HG02588 (cell line): ENCODE measurements around the gene HMGN1.
"Not testable (repeated sequence)": the region's sequence is repeated elsewhere in the genome, so short reads cannot be mapped to it uniquely, and the experiment has no call there.

Experiments
- ATAC-seq: cut with Tn5 transposase; IDR thresholded peaks from one replicate; pipeline ENCODE4 v1.9.1; 2021; ENCODE audit warnings: mild to moderate bottlenecking, moderate library complexity; ENCODE audit not compliant: unreplicated experiment

HMGN1 gene, protein sequence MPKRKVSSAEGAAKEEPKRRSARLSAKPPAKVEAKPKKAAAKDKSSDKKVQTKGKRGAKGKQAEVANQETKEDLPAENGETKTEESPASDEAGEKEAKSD

DNA sequence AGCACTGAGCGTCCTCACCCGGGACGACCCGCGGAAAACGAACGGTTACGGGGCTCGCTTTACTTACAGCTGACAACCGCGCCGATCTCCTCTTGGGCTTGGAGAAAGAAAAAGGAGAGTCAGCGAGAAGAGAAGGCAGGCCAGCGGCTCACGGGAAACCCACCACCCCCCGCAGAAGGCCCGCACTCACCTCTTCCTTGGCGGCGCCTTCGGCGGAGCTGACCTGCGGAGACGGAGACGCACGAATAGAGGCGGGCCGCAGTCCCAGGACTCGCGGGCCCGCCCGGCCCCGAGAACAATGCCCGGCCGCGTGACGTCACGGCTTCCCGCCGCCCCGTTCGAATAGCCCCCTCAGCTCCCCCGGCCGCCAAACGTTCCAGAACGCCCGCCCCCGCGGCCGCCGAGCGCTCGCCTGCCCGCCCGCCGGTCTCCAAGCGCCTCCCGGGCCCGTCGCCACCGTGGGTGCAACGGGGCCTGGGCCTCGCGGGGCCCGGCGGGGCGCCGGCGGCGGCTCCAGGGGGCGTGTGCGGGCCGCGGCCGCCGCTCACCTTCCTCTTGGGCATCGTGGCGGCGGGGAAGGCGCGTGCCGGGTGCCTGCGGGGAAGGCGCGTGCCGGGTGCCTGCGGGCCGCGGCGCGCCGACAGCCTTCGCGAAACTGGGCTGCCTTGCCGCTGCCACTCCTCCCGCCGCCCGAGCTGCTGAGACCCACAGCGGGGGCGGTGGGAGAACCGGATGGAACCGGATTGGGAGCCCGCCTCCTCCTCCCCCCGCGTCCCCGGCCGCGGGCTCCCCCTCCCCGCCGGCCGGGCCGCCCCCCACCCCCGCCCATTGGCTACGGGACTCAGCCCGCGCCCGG lies at the start of gene HMGN1:
TSS of gene HMGN1 (minus strand) at position 734 of the 856 bp plus-strand sequence. CDS start at position 563, 171 bp downstream.
- ATAC-seq: peak; percentile 57

DNA sequence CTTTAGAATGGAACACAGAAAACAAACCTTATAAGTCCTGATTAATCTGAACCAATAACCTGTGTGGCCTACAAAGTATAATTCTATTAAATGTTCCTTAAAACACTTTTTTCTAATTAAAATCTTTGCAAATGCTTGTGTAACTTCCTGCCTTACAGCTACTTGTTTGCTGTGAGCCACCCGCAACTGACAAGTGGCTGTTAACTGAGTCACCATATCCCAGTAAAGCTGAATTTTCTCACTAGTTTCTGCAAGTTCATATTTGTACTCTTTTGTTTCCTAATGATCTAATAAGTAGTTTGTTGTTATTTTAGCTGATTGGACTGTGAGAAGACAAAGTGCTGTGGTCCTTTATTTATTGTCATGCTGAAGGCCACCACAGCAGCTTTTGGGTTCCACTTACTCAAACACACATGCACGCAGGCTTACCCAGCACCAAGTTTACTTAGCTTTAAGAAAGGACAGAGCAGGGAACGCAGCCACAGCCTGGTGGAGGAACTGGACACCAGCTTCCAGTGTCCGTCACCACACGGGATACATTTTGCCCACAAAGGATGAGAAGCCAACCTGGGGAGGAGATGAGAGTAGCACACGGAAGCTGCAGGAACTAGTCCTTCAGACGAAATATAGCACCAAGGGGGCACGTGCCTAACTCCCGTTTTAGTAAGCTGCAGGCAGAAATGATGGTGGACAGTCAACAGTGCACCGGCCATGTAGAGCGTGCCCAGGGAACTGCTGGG lies 48.9 kb upstream of the HMGN1 start:
- no peak for ATAC-seq

DNA sequence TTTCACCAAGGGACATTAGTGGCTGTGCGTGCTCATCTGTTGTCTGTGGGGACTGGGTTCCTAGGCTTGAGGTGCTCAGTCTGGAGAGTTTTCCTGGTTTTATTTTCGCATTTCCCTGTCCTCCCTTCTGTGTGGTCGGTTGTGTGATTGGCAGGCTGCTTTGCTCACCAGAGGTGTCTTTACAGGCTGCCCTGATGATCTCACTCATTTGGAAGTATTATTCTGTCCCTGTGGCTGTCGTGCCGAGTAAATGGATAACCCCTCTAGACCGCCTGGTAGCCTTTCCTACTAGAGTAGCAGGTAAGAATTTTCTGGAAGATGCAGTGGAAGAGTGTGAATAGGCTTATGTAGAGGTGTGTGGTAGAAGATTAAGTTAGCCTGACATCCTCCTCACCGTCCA lies 44.1 kb upstream of the HMGN1 start:
- ATAC-seq: no peak

DNA sequence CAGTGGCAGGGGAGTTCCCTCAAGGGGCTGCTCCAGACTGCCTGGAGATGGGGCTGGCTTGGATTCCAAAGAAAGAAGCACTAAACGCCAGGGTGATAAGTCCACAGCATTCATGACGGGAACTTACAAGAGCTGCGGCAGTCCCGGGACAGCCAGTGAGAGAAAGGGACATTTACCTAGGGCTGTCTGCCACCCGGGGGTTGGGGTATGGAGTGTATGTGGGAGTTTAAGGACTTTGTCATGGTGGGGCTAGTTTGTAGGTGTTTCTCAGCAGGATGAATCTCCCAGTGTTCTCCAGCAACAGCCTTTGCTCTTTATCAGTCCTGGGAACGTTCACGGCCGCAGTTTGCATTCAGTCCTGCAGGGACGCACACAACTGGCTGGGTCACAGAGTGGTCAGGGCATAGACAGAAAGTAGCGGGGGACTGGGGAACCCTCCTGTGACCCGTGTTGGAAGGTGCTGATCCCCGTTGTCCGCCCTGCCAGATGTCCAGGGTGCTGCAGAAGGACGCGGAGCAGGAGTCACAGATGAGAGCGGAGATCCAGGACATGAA lies 41.4 kb upstream of the HMGN1 start:
- no peak for ATAC-seq

DNA sequence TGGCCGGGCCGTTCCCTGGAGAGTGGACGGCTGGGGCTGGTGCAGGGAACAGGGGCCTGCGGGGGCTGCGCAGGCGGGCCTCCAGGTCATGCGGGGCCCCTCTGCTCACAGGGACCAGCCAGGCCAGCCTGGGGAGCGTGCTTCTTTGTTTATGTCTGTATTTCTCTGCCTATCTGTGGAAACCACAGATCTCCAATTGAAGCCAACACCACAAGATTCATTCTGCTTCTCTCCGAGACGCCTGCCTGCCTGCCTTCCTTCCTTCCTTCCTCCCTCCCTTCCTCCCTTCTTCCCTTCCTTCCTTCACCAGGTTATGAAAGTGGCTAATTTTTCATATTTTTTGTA lies 39.9 kb upstream of the HMGN1 start:
- ATAC-seq: no peak

DNA sequence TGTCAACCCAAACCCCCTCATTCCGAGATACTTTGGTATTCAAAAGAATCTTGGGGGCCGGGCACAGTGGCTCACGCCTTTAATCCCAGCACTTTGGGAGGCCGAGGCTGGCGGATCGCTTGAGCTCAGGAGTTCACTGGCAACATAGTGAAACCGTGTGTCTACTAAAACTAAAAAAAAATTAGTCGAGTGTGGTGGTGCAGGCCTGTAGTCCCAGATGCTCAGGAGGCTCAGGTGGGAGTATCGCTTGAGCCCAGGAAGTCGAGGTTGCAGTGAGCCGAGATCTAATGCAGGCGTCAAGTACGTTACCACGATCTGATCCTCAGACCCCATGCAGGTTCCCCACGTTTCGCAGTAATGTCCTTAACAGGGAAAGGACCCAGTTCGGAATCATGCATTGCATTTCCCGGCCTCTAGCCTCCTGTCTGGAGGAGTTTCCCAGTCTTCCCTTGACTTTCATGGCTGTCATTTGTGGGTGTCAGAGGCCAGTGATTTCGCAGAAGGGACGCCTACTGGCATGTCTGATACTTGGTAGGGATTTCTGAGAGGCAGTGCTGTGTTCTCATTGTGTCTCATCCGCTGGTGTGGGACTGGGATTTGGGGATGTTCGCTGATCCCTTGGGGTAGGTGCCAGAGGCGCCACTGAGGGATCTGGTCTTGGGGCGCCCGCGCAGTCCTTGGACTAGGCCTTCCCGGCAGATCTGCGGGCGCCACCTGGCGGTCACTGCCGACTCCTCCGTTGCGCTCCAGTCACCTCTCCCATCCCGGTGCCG lies 39.3 kb upstream of the HMGN1 start:
- ATAC-seq: peak; percentile 90

DNA sequence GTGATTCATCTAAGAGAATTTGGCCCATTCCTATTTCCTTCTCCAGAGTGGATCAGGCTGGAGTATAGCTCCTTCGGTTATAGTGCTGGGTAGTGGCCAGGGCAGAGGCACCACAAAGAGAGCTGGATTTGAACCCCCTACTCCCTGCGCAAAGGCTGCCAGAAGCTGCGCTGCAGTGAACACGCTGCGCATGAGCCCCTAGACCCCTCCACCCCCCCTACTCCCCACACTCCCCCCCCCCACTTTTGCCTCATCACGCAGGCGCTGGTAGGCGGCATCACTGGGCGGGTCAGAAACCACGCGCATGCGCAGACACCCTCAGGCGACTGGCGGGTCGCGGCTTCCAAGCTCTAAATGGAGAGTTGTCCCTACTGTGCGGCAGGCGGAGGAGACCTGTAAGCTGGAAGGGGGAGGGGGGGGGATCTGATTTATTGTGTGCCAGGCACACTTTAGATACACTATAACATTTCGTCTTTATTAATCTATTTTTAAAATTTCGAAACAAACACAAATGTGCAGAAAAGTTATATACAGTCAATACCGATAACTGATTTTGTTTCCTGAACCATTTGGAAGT lies 38.7 kb upstream of the HMGN1 start:
- ATAC-seq: peak; percentile 49

DNA sequence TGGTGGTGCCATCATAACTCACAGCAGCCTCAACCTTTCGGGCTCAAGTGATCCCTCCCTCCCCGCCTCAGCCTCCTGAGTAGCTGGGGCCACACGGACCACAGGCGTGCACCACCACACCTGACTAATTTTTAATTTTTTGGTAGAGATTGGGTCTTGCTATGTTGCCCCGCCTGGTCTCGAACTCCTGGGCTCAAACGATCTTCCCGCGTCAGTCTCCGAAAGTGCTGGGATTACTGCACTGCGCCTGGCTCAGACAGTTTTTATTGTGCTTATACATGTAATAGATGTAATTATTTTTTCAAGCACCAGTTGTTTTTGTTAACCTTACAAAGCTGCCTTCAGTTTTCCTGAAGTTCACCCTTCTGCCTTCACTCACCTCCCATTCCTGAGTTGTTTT lies 38.0 kb upstream of the HMGN1 start:
- ATAC-seq: no peak

DNA sequence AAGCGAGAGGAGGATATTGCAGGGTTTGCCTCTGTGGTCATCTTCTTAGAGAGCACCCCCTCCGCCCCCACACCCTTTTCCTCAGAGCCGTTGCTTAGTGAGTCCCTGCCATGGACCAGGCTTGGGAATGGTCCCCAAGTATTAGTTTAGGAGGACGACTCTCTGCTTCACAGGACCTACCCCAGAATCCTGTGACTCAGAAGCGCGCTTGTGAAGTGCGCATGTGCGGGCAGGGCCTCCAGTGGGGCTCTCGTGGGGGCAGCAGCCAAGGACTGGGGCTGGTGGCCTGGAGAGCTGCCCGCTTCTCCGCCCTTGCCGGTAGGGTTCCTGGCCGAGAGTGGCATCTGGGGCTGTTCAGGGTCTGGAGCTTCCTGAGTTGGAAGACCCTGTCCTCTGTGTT lies 37.3 kb upstream of the HMGN1 start:
- no peak for ATAC-seq

DNA sequence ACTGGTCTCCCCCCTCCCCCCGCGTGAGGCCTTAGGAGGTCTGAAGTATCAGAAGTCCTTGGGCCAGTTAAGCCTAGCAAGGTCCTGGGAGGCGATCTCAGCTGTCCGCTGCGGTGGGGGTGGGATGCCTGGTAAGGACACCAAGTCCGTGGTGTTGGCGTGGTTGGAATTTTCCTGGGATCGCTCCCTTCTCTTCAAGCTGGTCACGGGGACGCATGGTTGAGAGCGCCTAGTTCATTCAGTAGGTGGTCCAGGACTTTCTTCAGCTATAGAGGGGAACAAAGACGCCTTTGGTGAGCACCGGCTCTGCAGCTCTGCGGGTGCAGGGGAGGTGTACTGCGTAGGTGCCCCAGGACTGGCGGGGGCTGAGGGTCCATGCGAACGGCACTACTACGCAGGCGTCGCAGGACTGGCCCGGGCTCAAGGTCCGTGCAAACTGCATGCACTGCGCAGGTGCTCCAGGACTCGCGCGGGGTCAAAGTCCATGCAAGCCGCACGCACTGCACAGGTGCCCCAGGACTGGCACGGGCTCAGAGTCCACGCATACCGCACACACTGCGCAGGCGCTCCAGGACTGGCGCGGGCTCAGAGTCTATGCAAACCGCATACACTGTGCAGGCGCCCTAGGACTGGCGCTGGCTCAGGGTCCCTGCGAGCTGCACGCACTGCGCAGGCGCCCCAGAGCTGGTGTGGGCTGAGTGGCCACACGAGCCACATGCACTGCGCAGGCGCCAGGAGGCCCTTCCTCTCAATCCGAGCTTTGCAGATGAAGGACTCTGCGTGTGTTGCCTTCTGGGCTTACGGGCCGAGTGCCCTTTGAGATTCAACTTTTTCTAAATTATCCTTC lies 36.6 kb upstream of the HMGN1 start:
- no peak for ATAC-seq

DNA sequence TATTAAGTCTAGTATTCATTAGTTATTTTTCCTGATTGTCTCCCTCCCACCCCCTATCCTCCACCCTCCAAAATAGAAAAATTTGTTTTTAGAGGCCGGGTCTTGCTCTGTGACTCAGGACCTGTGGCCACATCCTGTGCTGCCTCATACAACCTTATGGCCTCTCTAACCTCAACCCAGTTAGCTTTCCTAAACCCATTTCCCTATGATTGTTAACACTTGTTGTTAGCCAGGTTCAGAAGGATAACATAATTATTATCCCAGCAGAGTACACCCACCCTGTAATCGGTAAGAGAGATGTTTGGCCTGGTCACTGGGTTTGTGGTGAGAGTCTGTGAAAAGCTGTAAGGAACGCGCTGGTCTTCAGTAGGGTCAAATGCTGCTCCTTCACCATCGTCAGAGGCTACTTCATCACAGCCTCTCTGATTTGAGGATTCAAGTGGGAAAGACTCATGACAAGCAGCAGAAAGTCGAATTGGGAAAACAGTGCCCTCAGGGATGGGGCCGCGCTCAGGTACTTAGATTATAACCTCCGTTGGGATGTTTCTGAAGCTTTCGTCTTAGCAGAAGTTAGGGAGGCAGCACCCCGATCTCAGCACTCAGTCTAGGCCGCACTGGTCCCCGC lies 35.9 kb upstream of the HMGN1 start:
- ATAC-seq: no peak

DNA sequence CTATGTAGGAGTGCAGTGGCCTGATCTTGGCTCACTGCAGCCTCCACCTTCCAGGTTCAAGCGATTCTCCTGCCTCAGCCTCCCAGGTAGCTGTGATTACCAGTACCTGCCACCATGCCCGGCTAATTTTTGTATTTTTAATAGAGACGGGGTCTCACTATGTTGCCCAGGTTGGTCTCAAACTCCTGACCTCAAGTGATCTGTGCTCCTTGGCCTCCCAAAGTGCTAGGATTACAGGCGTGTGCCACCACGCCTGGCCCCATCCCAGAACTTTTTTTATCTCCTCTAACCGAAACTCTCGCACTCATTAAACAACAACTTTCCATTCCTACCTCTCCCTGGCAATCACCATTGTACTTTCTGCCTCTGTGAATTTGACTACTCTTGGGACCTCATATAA lies 33.2 kb upstream of the HMGN1 start:
- not testable (repeated sequence) for ATAC-seq

DNA sequence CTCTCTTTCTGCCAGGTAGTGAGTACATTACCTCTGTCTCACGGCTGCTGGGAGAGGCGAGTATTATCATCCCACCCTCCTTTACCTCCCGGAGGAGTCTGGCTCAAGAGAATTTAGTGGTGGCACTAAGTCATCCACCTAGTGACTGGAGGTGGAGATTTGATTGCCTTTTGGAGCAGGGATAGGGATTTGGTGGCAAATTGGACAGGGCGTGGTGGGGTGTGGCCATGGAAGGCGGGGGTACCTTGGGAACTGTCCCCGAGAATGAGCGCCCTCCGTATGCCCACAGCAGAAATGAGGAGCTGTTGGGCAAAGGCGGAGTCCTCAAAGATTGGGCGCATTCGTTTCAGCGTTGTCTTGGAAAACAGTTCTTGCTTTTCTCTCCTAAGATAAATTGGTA lies 32.1 kb upstream of the HMGN1 start:
- no peak for ATAC-seq

DNA sequence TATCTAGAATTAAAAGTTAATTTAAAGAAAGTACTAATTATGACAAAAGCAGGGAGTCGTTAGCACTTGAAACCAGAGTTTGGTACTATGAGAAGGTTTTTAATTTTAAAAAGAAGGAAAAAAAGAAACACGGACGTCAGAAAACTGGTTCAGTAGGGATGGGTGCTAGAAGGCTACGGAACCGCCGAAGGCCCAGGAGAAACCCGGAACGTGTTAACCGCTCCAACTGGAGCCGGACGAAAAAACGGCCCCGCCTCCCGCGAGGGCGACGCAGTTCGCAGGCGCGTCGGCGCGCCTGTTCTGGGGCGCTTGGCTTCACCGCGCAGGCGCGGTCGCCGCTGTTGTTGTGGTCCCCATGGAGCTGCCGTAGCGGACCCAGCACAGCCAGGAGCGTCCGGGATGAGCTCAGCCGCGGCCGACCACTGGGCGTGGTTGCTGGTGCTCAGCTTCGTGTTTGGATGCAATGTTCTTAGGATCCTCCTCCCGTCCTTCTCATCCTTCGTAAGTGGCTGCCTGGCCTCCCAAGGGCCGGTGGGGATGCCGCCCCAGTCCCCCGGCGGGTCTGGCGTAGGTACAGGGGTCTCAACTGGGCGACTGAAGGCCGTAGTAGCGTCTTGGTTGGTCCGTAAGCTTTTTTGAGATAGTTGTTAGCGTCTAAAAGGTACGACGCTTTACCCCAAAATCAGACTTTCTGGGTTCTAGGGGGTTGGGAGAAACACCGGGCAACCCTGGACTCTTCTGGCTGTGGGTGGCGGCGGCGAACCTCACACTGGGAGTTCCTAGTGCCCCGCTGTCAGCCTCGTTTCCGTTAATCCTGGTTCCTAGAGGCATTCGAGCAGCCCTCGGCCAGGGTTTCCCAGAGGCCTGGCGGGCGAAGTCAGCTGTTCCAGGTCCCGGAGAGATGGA lies 31.4 kb upstream of the HMGN1 start:
- ATAC-seq: peak; percentile 97

DNA sequence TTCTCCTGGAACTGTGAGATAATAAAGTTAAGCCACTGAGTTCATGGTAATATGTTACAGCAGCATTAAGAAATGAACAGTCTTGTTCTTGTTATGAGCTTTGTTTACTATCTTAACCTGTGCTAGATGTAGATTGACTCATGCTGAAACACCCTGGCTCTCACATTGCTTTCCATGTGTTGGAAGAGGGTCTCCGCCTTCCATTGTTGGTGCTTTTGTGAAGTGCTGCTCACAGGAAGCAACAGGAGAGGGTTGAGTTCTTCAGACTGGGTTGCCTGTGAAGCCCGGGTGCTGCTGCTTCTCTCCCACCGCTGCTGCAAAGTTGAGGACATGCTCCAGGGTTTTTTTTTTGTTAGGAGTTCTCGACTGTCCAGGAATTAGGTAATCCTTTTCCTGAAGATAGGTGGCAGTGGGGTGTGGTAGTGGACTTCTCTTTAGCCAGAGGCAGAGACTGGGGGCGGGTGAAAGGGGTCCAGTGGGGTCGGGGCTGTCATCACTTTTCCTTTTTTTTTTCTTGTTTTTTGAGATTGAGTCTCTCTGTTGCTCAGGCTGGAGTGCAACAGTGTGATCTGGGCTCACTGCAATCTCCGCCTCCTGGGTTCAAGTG lies 28.7 kb upstream of the HMGN1 start:
- no peak for ATAC-seq

DNA sequence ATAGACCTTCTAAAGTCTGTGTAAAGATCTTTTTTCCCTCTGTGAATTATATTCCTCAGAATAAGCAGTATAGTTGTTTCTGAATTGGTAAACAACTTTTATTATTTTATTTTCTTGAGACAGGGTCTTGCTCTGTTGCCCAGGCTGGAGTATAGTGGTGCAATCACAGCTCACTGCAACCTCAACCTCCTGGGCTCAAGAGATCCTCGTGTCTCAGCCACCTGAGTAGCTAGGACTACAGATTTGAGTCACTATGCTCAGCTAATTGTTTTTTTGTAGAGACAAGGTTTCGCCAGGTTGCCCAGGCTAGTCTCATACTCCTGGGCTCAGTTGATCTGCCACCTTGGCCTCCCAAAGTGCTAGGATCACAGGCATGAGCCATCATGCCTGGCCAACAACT lies 26.6 kb upstream of the HMGN1 start:
- no peak for ATAC-seq

DNA sequence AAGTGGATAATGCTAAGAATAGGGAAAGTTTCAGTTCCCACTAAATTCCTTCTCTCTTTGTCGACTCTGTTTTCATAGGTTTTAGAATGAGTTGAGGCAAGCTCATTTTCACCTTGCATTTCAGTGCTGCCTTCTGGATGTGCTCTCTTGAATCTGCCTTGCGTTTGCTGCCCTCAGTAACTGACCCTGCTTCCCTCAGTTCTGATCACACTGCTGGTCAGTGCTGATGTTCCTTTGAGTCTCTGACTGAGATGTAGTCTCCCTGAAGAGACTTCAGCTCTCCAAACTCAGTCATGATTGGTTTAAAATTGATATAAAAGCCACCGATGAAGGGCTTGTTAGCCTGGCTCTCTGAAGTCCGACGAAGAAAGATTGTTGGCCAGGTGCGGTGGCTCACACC lies 25.2 kb upstream of the HMGN1 start:
- no peak for ATAC-seq

DNA sequence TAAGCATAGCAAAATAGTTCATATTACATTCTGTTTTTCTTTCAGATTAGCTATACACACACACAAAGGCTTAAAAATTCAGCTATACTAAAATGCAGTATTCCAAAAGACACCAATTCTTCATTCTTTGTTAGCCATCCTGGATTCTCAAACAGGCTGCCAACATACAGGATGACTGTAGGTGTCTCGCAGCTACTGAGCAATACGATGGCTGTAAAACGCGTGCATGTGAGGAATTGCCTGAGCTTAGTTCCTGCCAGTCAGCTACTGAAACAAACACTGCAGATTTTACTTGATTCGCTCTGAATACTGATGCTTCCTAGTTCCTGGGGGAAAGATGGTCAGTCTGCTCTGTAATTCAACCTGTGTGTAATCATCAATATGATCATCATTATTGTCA lies 24.7 kb upstream of the HMGN1 start:
- no peak for ATAC-seq
